GM21423 (cell line): ENCODE data around the gene GFOD1.
"Not testable (repeated sequence)": the region's sequence is repeated elsewhere in the genome, so short reads cannot be mapped to it uniquely, and the experiment has no call there.

Experiments
- ATAC-seq: cut with Tn5 transposase; IDR thresholded peaks from one replicate; pipeline ENCODE4 v1.9.1; 2021; ENCODE audit warnings: mild to moderate bottlenecking, moderate library complexity; ENCODE audit not compliant: unreplicated experiment

Gene GFOD1

DNA sequence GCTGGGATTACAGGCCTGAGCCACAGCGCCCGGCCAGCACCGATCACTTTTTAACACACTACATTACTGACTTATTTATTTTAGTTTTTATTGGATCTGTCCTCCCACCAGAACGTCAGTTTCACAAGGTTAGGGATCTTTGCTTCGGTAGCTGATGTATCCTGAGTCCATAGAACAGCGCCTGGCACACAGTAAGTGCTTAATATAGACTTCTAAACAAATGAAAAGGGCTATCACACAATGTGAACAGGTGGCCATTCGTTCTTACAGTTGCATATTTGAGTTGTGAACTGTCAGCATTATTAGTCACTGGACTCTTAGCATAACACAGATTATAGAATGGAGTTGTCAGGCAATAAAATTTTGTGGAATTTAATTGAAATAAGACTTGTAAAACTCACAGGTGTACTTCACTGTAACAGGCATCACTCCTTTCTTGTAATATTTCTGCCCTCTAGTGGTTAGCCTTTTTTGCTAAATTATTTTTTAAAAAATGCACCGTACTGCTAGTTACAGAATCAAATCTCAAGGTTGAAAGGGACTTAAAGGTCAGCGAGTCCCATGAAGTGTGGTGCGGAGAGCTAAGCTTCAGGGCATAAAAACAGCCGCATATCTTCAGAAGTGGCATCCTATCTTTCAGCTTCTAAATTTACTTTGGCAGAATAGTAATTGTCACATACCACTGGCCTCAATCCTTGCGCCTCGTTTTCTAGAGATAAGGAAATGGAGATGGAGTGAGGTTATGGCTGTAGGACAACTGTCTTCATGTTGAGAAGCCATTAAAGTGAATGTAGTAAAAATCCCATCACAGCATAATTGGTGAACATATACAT lies 155.7 kb downstream of the GFOD1 start:
- ATAC-seq, result no peak

DNA sequence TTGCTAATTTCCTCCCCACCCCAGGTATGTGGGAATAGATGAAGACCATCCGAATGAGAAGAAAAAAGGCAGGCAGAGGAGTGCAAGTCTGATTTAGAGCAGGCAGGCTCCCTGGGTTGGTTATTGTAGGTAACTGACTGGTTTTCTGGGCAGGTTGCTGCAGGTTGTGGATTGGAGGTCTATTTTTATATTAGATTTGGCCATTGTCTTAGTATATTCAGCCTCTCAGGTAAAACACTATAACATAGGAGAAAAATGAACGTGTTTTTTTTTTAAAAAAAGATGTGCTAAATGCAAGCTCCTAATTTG lies 158.6 kb downstream of the GFOD1 start:
- ATAC-seq, result no peak

DNA sequence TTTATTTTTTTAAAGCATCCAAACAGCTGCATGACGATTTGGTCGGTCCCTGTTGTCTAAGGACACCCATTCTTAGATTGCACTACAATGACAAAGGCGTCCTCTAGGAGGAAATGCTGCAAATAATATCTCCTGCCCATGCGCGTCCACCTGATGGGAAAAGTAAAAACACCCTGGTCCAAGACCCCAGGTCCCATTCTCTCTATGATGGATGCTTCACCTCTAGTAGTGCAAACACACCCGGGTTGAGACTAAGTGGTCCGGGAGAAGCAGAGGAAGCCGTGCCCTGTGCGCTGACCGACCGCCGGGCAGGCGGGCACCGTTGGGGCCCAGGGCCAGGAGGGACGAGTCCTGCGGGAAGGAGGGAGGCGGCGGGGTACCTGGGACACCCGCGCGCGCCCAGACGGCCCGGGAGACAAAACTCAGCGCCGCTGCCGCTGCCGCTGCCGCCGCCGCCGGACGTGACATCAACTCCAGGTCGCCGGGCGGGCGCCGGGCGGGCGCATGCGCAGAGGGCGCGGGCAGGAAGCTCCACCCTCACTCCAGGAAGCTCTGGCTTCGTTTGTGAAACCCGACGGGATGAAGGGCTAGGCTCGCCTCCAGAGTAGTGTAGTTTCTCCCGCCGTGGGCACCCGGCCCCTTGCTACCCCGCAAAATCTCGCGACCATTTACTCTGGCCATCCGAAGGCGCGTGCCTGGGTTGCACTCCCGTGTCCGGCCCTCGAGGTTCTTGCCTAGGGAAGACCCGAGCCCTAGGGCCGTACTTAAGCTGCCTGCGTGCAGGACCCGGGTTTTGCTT lies 159.1 kb downstream of the GFOD1 start, which contains the start of gene TBC1D7:
Gene TBC1D7 (minus strand): TSS at position 462 of the 799 bp plus-strand sequence. CDS start 1,639 bp downstream, outside the sequence.
- ATAC-seq, result peak; percentile 89

DNA sequence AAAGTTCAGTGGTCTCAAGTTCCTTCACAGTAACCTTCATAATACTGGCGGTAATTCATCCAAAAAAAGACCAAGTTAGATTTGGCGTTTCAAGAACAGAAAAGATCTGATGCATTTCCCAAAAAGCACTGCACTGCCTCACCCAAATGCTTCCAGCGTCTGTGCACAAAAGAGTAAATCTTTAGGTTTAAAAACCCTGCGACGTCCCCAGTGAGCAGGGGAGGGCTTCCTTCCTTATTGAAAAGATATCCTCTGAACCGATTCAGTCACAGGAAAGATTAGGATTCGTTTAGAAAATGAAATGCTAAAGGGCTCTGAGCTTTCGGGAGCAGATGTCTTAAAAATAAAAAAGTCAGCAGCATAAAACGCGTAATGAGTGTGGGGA lies 159.7 kb downstream of the GFOD1 start:
- ATAC-seq, result no peak

DNA sequence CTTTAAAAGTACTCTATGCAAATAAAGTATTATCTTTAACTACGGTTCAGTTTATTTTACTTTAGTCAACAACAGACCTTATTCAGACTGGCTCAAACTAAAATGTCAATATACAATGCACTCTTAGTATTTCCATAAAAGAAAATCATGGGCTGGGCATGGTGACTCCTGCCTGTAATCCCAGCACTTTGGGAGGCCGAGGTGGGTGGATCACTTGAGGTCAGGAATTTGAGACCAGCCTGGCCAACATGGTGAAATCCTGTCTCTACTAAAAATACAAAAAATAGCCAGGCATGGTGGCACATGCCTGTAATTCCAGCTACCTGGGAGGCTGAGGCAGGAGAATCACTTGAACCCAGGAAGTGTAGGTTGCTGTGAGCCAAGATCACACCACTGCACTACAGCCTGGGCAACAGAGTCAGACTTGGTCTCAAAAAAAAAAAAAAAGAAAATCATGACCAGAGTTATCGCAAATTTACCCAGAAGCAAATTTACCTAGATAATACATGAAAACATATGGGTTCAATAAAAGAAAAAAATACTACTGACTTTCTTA lies 161.3 kb downstream of the GFOD1 start:
- not testable (repeated sequence) for ATAC-seq

DNA sequence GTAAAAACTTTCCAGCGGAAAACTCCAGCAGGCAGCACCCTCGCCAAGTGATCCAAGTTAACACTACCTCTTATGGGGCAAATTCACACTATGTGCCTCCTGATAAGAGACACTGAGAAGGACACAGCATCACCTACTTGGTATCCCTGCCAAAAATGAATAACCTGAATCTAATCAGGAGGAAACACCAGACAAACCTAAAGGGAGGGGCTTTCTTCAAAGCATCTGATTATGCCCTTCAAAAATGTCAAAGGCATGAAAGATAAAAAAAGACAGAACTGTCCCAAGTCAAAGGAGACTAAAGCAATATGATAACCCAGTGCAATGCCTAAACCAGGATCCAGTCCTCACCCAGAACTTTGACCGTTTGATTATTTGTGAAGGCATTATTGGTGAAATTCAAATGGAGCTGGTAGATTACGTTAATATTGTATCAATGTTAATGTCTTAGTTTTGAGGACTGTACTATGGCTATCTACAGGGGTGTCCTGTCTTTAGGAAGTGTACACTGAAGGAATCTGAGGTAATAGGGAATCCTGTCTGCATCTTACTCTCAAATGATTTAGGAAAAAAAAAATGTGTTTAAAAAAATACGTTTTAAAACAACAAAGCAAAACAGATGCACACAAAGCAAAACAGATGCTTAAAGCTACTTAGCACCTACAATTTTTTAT lies 167.4 kb downstream of the GFOD1 start:
- no peak for ATAC-seq

DNA sequence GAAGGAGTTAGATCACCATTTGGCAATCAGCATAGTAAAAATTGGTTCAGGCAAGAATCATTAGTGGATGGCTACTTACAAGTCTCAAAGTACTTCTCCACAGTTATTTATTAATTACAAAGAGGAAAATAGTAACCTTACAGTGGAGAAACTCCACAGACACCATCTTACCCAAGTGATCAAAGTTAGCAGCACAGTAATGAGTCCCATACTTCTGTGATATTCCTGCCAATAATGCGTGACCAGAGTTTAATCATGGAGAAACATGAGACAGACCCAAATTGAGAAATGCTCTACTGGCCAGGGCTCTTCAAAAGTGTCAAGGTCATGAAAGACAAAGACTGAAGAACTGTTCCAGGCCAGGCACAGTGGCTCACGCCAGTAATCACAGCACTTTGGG lies 168.6 kb downstream of the GFOD1 start:
- no peak for ATAC-seq

DNA sequence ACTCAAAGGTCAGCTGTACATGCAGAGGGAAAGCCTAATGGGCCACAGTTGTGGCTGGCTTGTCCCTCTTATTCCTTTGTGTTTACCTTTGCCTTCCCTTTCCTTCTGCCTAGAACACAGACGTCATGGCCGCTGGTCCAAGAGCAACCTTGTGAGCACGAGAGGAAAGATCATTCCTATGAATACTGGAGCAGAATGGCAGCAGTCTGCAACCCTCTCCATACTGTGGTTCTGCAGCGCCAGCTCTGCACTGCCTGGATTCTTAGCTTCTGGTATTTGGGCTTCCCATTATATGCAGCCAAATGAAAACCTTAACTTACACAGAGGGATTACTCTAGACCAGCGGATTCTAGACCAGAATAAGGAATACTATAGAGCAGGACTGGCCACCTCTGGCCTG lies 171.5 kb downstream of the GFOD1 start:
- no peak for ATAC-seq

DNA sequence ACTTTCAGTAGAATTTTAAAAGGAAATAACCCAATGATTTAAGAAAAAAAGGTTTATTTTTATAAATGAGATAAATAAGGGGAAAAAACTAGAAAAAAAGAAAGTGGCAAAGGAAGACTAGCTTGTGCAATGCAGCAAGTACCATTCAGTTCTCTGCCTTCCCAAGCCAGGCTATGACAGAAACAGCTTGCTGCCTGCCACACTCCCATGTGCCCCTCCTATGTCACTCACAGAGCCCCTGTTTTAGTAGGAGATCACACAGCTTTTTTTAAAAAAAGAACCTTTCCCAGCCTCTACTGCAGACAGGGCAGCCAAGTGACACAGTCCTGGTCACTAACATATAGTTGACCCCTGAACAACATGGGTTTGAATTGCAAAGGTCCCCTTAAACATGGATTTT lies 172.6 kb downstream of the GFOD1 start:
- no peak for ATAC-seq

DNA sequence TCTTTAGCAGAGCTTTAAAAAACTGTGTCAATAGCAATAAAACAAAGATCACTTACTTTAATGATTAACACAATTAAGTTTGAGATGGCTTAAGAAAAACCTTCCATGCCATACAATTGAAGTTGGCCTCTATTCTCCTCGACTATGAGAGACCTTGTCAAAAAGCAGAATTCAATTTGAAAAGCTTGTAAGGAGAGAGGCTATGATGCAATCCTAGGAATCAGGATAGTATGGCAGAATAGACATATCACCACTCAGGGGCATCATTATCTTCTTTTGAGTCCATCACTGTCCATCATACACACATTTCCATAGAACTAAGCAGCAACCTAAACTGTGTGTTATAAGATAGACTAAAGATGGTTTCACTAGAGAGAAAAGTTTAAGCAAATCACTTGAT lies 176.2 kb downstream of the GFOD1 start:
- no peak for ATAC-seq

DNA sequence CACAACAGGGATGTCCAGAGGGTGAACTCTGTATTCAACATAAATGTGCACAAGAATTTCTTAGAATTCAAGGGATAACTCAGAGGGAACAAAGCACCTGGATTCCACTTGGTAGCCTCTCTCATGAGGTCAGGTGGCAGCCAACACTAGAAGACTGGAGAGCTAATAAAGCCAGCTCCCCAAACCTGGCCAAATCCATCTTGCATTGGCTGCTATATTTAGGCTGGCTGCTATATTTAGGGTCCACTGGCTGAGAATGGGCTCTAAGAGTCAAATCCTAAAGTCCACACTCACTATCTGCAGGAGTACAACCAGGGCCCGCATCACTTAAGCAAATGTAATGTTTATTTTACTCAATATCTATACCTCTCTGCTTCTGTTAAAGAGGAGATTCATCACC lies 179.1 kb downstream of the GFOD1 start:
- ATAC-seq, result no peak
